H1 (cell line): ENCODE measurements around the gene CHMP4B. TPM values are rescaled to one million over a fixed set of nuclear protein-coding genes. Genes with fewer than 3 reads are reported as not detected.

ENCODE experiments used
- CTCF ChIA-PET: fragments of 300-600 bp; sonication (Branson Sonifier 250); formaldehyde crosslinking; loops from one replicate; lab custom pipeline; 2021; ENCODE audit not compliant: partially characterized antibody; lab: Charles Lee
- POLR2A ChIA-PET: fragments of 300-600 bp; sonication (Branson Sonifier 250); formaldehyde crosslinking; loops from one replicate; lab custom pipeline; 2021; ENCODE audit warnings: inconsistent platforms; ENCODE audit not compliant: partially characterized antibody; lab: Charles Lee
- DNase-seq, 2 experiments: peaks; one replicate each; pipeline versions ENCODE4 v3.0.0 to v3.0.0-alpha.2; 2010 to 2022; ENCODE audit warnings: low spot score in 2 of 2, low read depth in 1 of 2, mixed read lengths in 1 of 2
- FAIRE-seq: peaks from 2 replicates; lab custom pipeline; 2011; peaks lifted over from hg19 to GRCh38; lab: Jason Lieb, UNC
- H2AFZ ChIP-seq: 2 replicates; pipeline ENCODE4 v1.8.1; 2012; ENCODE audit warnings: low read length, inconsistent platforms
- H2AK5ac ChIP-seq: 2 replicates; pipeline ENCODE4 v1.6.1; 2013; ENCODE audit warnings: low read depth, low read length
- H2BK120ac ChIP-seq: replicated peaks from 2 replicates; pipeline ENCODE3; 2013; ENCODE audit warnings: low read depth, low read length, inconsistent platforms
- H2BK12ac ChIP-seq: 2 replicates; pipeline ENCODE4 v1.6.1; 2013; ENCODE audit warnings: low read depth, low read length
- H2BK15ac ChIP-seq: 2 replicates; pipeline ENCODE4 v1.6.1; 2013; ENCODE audit warnings: low read length
- H2BK20ac ChIP-seq: 2 replicates; pipeline ENCODE4 v1.6.1; 2013; ENCODE audit warnings: low read length
- H2BK5ac ChIP-seq: 2 replicates; pipeline ENCODE4 v1.6.1; 2013; ENCODE audit warnings: low read depth, low read length
- H3K14ac ChIP-seq: 2 replicates; pipeline ENCODE4 v1.6.1; 2013; ENCODE audit warnings: inconsistent platforms; ENCODE audit not compliant: insufficient read length
- H3K18ac ChIP-seq: 2 replicates; pipeline ENCODE4 v1.6.1; 2013; ENCODE audit warnings: low read length; ENCODE audit errors: extremely low read depth
- H3K23ac ChIP-seq: 2 replicates; pipeline ENCODE4 v1.6.1; 2013; ENCODE audit warnings: inconsistent platforms; ENCODE audit not compliant: insufficient read length
- H3K23me2 ChIP-seq: 2 replicates; pipeline ENCODE4 v1.6.1; 2013; ENCODE audit warnings: low read depth, low read length
- H3K27ac ChIP-seq: 2 replicates; pipeline ENCODE4 v1.6.1; 2011; ENCODE audit warnings: low read depth, low read length, inconsistent platforms
- H3K27me3 ChIP-seq, 4 experiments: replicated peaks in 1 of 4; 1 replicate in 1 of 4; 2 replicates in 3 of 4; pipeline versions ENCODE4 v1.6.1 to v1.8.1; 2011 to 2013; ENCODE audit warnings: low read length in 3 of 4, mild to moderate bottlenecking in 3 of 4, inconsistent platforms in 2 of 4, mixed read lengths in 2 of 4, moderate library complexity in 1 of 4; ENCODE audit not compliant: control insufficient read depth in 3 of 4, insufficient read depth in 3 of 4; ENCODE audit errors: extremely low read depth in 1 of 4
- H3K36me3 ChIP-seq, 4 experiments: 2 replicates each; pipeline versions ENCODE4 v1.6.1 to v1.8.1; 2011 to 2013; ENCODE audit warnings: mild to moderate bottlenecking in 4 of 4, low read length in 3 of 4, moderate library complexity in 2 of 4, control low read depth in 1 of 4, inconsistent platforms in 1 of 4; ENCODE audit not compliant: insufficient read depth in 4 of 4, control insufficient read depth in 2 of 4
- H3K4ac ChIP-seq: replicated peaks from 2 replicates; pipeline ENCODE3; 2013; ENCODE audit warnings: low read length, low read depth, mixed read lengths, inconsistent platforms; ENCODE audit not compliant: insufficient read length
- H3K4me1 ChIP-seq, 4 experiments: replicated peaks in 1 of 4; 1 replicate in 1 of 4; 2 replicates in 3 of 4; pipeline versions ENCODE4 v1.6.1 to v1.8.1; 2011 to 2013; ENCODE audit warnings: low read length in 3 of 4, inconsistent platforms in 2 of 4, mixed read lengths in 1 of 4; ENCODE audit not compliant: insufficient read depth in 4 of 4, control insufficient read depth in 3 of 4
- H3K4me2 ChIP-seq, 2 experiments: 2 replicates each; pipeline versions ENCODE4 v1.6.1 to v1.8.1; 2011 to 2013; ENCODE audit warnings: low read depth in 2 of 2, low read length in 2 of 2, control low read depth in 1 of 2, inconsistent platforms in 1 of 2, mild to moderate bottlenecking in 1 of 2; ENCODE audit not compliant: insufficient read depth in 1 of 2
- H3K4me3 ChIP-seq, 4 experiments: fragments of 200-600, 300-600 bp in 1 of 4; sonication (generic), shearing (Covaris generic), sonication (Bioruptor Twin) in 1 of 4; 2 replicates each; pipeline versions ENCODE4 v1.5.1 to v1.8.1; 2011 to 2016; ENCODE audit warnings: low read length in 4 of 4, low read depth in 3 of 4, control low read depth in 2 of 4, inconsistent platforms in 2 of 4, mild to moderate bottlenecking in 2 of 4, mixed read lengths in 1 of 4, moderate library complexity in 1 of 4; ENCODE audit not compliant: insufficient read depth in 2 of 4; ENCODE audit errors: extremely low read depth in 1 of 4
- H3K56ac ChIP-seq: replicated peaks from 2 replicates; pipeline ENCODE3; 2013; ENCODE audit warnings: low read depth, mild to moderate bottlenecking, mixed read lengths, low read length, inconsistent platforms; ENCODE audit not compliant: insufficient read length
- H3K79me1 ChIP-seq: 2 replicates; pipeline ENCODE4 v1.6.1; 2013; ENCODE audit warnings: low read depth, low read length, control low read depth
- H3K79me2 ChIP-seq, 2 experiments: 2 replicates each; pipeline versions ENCODE4 v1.6.1 to v1.8.1; 2012 to 2013; ENCODE audit warnings: low read length in 2 of 2, mild to moderate bottlenecking in 2 of 2, inconsistent platforms in 1 of 2; ENCODE audit not compliant: insufficient read depth in 2 of 2, control insufficient read depth in 1 of 2
- H3K9ac ChIP-seq, 4 experiments: replicated peaks in 1 of 4; 1 replicate in 1 of 4; 2 replicates in 3 of 4; pipeline versions ENCODE4 v1.6.1 to v1.8.1; 2011 to 2013; ENCODE audit warnings: low read depth in 3 of 4, low read length in 3 of 4, control low read depth in 2 of 4, mild to moderate bottlenecking in 2 of 4, moderate library complexity in 2 of 4, inconsistent platforms in 1 of 4; ENCODE audit errors: extremely low read depth in 1 of 4
- H3K9me3 ChIP-seq, 2 experiments: 2 replicates each; pipeline versions ENCODE4 v1.6.1 to v1.8.1; 2012 to 2013; ENCODE audit warnings: mild to moderate bottlenecking in 2 of 2, moderate library complexity in 2 of 2, control low read depth in 1 of 2, inconsistent platforms in 1 of 2, low read depth in 1 of 2, low read length in 1 of 2, mixed read lengths in 1 of 2; ENCODE audit not compliant: insufficient read depth in 2 of 2
- H4K20me1 ChIP-seq, 2 experiments: replicated peaks in 1 of 2; 2 replicates each; pipeline versions ENCODE3 to v1.8.1; 2011 to 2013; ENCODE audit warnings: inconsistent platforms in 2 of 2, low read length in 2 of 2, mild to moderate bottlenecking in 1 of 2; ENCODE audit not compliant: insufficient read depth in 2 of 2, control insufficient read depth in 1 of 2
- H4K5ac ChIP-seq: 2 replicates; pipeline ENCODE4 v1.6.1; 2013; ENCODE audit warnings: low read length, low read depth, mixed read lengths, inconsistent platforms; ENCODE audit not compliant: insufficient read length
- H4K8ac ChIP-seq: 2 replicates; pipeline ENCODE4 v1.8.0; 2013; ENCODE audit warnings: mild to moderate bottlenecking, moderate library complexity, low read length, inconsistent platforms; ENCODE audit not compliant: insufficient read depth; ENCODE audit errors: extremely low read depth
- H4K91ac ChIP-seq: replicated peaks from 2 replicates; pipeline ENCODE3; 2013; ENCODE audit warnings: low read length, mixed read lengths, inconsistent platforms; ENCODE audit not compliant: insufficient read length
- CBX5 ChIP-seq: fragments of 300-800, 300-1000 bp; sonication (generic); IDR thresholded peaks from 2 replicates; pipeline ENCODE4 v1.7.1; 2016; ENCODE audit warnings: antibody characterized with exemption, low read length, low read depth
- RAD21 ChIP-seq, 2 experiments: IDR thresholded peaks in 1 of 2; conservative IDR thresholded peaks in 1 of 2; 2 replicates each; pipeline ENCODE4 v1.6.1; 2011; ENCODE audit warnings: low read depth in 2 of 2, low read length in 2 of 2, improper control_type of control experiment in 1 of 2, inconsistent platforms in 1 of 2, mild to moderate bottlenecking in 1 of 2, moderate library complexity in 1 of 2
- SIN3A ChIP-seq, 2 experiments: IDR thresholded peaks in 1 of 2; conservative IDR thresholded peaks in 1 of 2; 2 replicates each; pipeline ENCODE4 v1.6.1; 2011 to 2012; ENCODE audit warnings: low read length in 2 of 2, improper control_type of control experiment in 1 of 2, low read depth in 1 of 2, mild to moderate bottlenecking in 1 of 2
- SRF ChIP-seq: IDR thresholded peaks from 2 replicates; pipeline ENCODE4 v1.6.1; 2011; ENCODE audit warnings: mild to moderate bottlenecking, low read depth, low read length, moderate library complexity
- TBP ChIP-seq: IDR thresholded peaks from 2 replicates; pipeline ENCODE4 v1.6.1; 2011; ENCODE audit warnings: low read depth, low read length, improper control_type of control experiment
- WGBS, 2 experiments: shearing (Covaris generic) in 1 of 2; methylation state at CpG; one replicate each; pipeline versions ENCODE4 v1.1.6 to v1.1.7; 2013 to 2015; ENCODE audit warnings: low lambda C conversion rate in 2 of 2, mixed read lengths in 2 of 2, inconsistent platforms in 1 of 2, low coverage in 1 of 2, missing lambda C conversion rate in 1 of 2; ENCODE audit not compliant: insufficient replicate concordance in 2 of 2, insufficient coverage in 1 of 2, insufficient read length in 1 of 2; ENCODE audit errors: extremely low coverage in 1 of 2, missing lambda C conversion rate in 1 of 2; 5-methylcytosine and 5-hydroxymethylcytosine counted together
- polyA plus RNA-seq, 7 experiments: library from polyadenylated mRNA; depleted of rRNA in 3 of 7; stranded (reverse) in 5 of 7; unstranded in 2 of 7; fragments of >200 nt in 5 of 7; fragments of 200-250 nt in 2 of 7; gene quantifications; 1 replicate in 5 of 7; 2 replicates in 1 of 7; 4 replicates in 1 of 7; pipeline versions ENCODE4 v1.2.1 to v1.2.3, GENCODE V29; 2011 to 2013; ENCODE audit warnings: missing spikeins in 2 of 7, mixed read lengths in 2 of 7
- total RNA-seq: library from RNA; stranded (reverse); fragmentation: NEBNext Ultra II Directional; extraction: Animal tissue kit (Norgen Biotek cat#: 25700); gene quantifications from 2 replicates; pipeline ENCODE4 v1.2.1, GENCODE V29; 2021

Gene CHMP4B
- total and polyA plus RNA-seq, 2 of the 8 experiments (the other 6 are each of a cell fraction or from before 2014, with no cell fraction given): 38.6 to 66.3 TPM

- Histone ChIP-seq H2AFZ (no peak overlapping the region), H2BK5ac (no peak overlapping the region), H3K79me1 (no peaks in the 10 kb centered on the region), H3K27ac (no peak overlapping the region), H3K4me3 (no peak overlapping the region), H4K5ac (no peak overlapping the region), H3K56ac (no peak overlapping the region), H2BK120ac (no peak overlapping the region), H4K20me1 (peaks cover 0 to 2% of the 10 kb centered on the region in 2 experiments), H3K27me3 (no peaks in the 10 kb centered on the region), H3K36me3 (no peaks in the 10 kb centered on the region; a peak in 2 of 8 replicates), H3K4me2 (no peak overlapping the region), H3K79me2 (no peaks in the 10 kb centered on the region), H2AK5ac (no peak overlapping the region), H3K4ac (no peak overlapping the region), H2BK15ac (no peak overlapping the region), H3K23me2 (no peaks in the 10 kb centered on the region), H3K9ac (no peak overlapping the region), H3K4me1 (no peaks in the 10 kb centered on the region), H3K18ac (no peak overlapping the region), H3K9me3 (no peaks in the 10 kb centered on the region), H3K14ac (no peak overlapping the region), H2BK12ac (no peak overlapping the region), H4K8ac (no peak overlapping the region), H4K91ac (no peak overlapping the region), H2BK20ac (no peak overlapping the region), H3K23ac (no peak overlapping the region)
- DNase-seq (no peak), FAIRE-seq (no peak)
- TF ChIP-seq SRF (no peak), TBP (no peak), CBX5 (no peak), RAD21 (IDR thresholded peaks at IDR 0.05 in 1 of 2, conservative IDR thresholded peaks at IDR 0.05 in 1 of 2; ENCODE audit: low read depth in 2 of 2, low read length in 2 of 2) (no peak), SIN3A (conservative IDR thresholded peaks at IDR 0.05 in 1 of 2, IDR thresholded peaks at IDR 0.05 in 1 of 2; ENCODE audit: low read depth in 1 of 2, low read length in 2 of 2) (no peak)
- 94% methylated on average over 2 of the region's 2 CpGs; no CpG with 5 or more reads in 1 of the 2 experiments for WGBS, 2 experiments
- POLR2A ChIA-PET: no interaction called here
- CTCF ChIA-PET: no interaction called here
These were observed 46.0 kb upstream of the CHMP4B start for GRCh38 chr20:33765099-33765498.
